Measurements from ENCODE around the gene INPP5D.
A peak's percentile ranks its signal among the peaks of the same experiment; 100 is the strongest.
"Not testable (repeated sequence)": the region's sequence is repeated elsewhere in the genome, so short reads cannot be mapped to it uniquely, and the experiment has no call there.

INPP5D gene

GRCh38 chr2:233119123-233119522, 59.0 kb downstream of the INPP5D start:
- DNase-seq, result no peak

GRCh38 chr2:233119806-233120205, 59.7 kb downstream of the INPP5D start:
- no peak for DNase-seq

- DNase-seq, result no peak
These were observed 60.3 kb downstream of the INPP5D start for GRCh38 chr2:233120459-233120858.

- DNase-seq, result no peak
These were observed 61.7 kb downstream of the INPP5D start for GRCh38 chr2:233121856-233122255.

- DNase-seq, result no peak
These were observed 62.4 kb downstream of the INPP5D start for GRCh38 chr2:233122541-233122940.

- not testable (repeated sequence) for DNase-seq
These were observed 63.4 kb downstream of the INPP5D start for GRCh38 chr2:233123576-233123975.

GRCh38 chr2:233124421-233125080, 64.4 kb downstream of the INPP5D start:
- DNase-seq, result no peak

- no peak for DNase-seq
These were observed 65.4 kb downstream of the INPP5D start for GRCh38 chr2:233125455-233126065.

GRCh38 chr2:233129351-233129978, 69.3 kb downstream of the INPP5D start:
- peak in 1 of 2 experiments; percentile 6 for DNase-seq

- DNase-seq, result no peak
These were observed 69.9 kb downstream of the INPP5D start for GRCh38 chr2:233130024-233130423.

GRCh38 chr2:233130481-233131020, 70.4 kb downstream of the INPP5D start:
- DNase-seq, result no peak

- DNase-seq, result no peak
These were observed 72.0 kb downstream of the INPP5D start for GRCh38 chr2:233131936-233132720.

- no peak for DNase-seq
These were observed 73.1 kb downstream of the INPP5D start for GRCh38 chr2:233133239-233133638.

- DNase-seq, result no peak
These were observed 75.3 kb downstream of the INPP5D start for GRCh38 chr2:233135421-233135820.

GRCh38 chr2:233137040-233137439, 76.9 kb downstream of the INPP5D start:
- DNase-seq, result no peak

GRCh38 chr2:233140077-233140585, 80.0 kb downstream of the INPP5D start:
- no peak for DNase-seq

- no peak for DNase-seq
These were observed 80.8 kb downstream of the INPP5D start for GRCh38 chr2:233140978-233141377.

GRCh38 chr2:233141901-233142300, 81.8 kb downstream of the INPP5D start:
- DNase-seq, result no peak

GRCh38 chr2:233142355-233142897, 82.3 kb downstream of the INPP5D start:
- DNase-seq, result no peak

- DNase-seq, result no peak
These were observed 83.7 kb downstream of the INPP5D start for GRCh38 chr2:233143700-233144331.

- no peak for DNase-seq
These were observed 85.6 kb downstream of the INPP5D start for GRCh38 chr2:233145726-233146125.

- DNase-seq, result no peak
These were observed 86.1 kb downstream of the INPP5D start for GRCh38 chr2:233146194-233146593.
